IMR-90 (cell line): Measurements from ENCODE around the gene TMEM9B. TPM values are rescaled to one million over a fixed set of nuclear protein-coding genes. Genes with fewer than 3 reads are reported as not detected.

Experiments used
- ATAC-seq: fragments of 200-7000 bp; cut with Tn5 transposase; 2 replicates; pipeline ENCODE4 v1.9.1; 2020; ENCODE audit warnings: low read depth, mild to moderate bottlenecking, moderate library complexity
- BruUV-seq: library from RNA; stranded (reverse); fragments of 400-500 nt; replicated peaks from 2 replicates; lab custom pipeline; 2021; lab: Mats Ljungman, UMichigan
- CTCF ChIA-PET: fragments of 300-600 bp; formaldehyde crosslinking; extraction: SDS; loops from one replicate; lab custom pipeline; 2021; ENCODE audit warnings: antibody characterized with exemption; lab: Yijun Ruan, JAX
- POLR2A ChIA-PET: fragments of 300-600 bp; sonication (Branson Sonifier 250); formaldehyde crosslinking; loops from one replicate; lab custom pipeline; 2022; ENCODE audit warnings: antibody characterized with exemption; ENCODE audit not compliant: unreplicated experiment; lab: Charles Lee
- DNase-seq: peaks from one replicate; pipeline ENCODE4 v3.0.0; 2013
- H2AFZ ChIP-seq: replicated peaks from 2 replicates; pipeline ENCODE3; 2013; ENCODE audit warnings: low read length, mild to moderate bottlenecking; ENCODE audit not compliant: poor library complexity
- H2AK5ac ChIP-seq: 2 replicates; pipeline ENCODE4 v1.6.1; 2013; ENCODE audit warnings: low read depth, low read length, inconsistent platforms
- H2AK9ac ChIP-seq: replicated peaks from 2 replicates; pipeline ENCODE3; 2013; ENCODE audit warnings: mild to moderate bottlenecking, low read depth, low read length, moderate library complexity; ENCODE audit not compliant: poor library complexity
- H2BK120ac ChIP-seq: 2 replicates; pipeline ENCODE4 v1.6.1; 2013; ENCODE audit warnings: low read depth, low read length, inconsistent platforms
- H2BK15ac ChIP-seq: 3 replicates; pipeline ENCODE4 v1.6.1; 2013; ENCODE audit warnings: low read depth, low read length, inconsistent platforms
- H2BK20ac ChIP-seq: 2 replicates; pipeline ENCODE4 v1.6.1; 2013; ENCODE audit warnings: low read depth, mild to moderate bottlenecking, inconsistent platforms, low read length, moderate library complexity
- H2BK5ac ChIP-seq: 2 replicates; pipeline ENCODE4 v1.6.1; 2013; ENCODE audit warnings: mild to moderate bottlenecking, low read depth, low read length, inconsistent platforms; ENCODE audit not compliant: poor library complexity, severe bottlenecking
- H3K14ac ChIP-seq: replicated peaks from 2 replicates; pipeline ENCODE4 v1.6.1; 2013; ENCODE audit warnings: low read depth, low read length, inconsistent platforms
- H3K18ac ChIP-seq: 2 replicates; pipeline ENCODE4 v1.6.1; 2013; ENCODE audit warnings: low read depth, low read length, control low read depth
- H3K23ac ChIP-seq: 2 replicates; pipeline ENCODE4 v1.6.1; 2013; ENCODE audit warnings: low read depth, low read length, inconsistent platforms
- H3K27ac ChIP-seq: 2 replicates; pipeline ENCODE4 v1.5.1; 2013; ENCODE audit warnings: mild to moderate bottlenecking, control low read depth, low read length; ENCODE audit not compliant: insufficient read depth
- H3K27me3 ChIP-seq: 2 replicates; pipeline ENCODE4 v1.6.1; 2013; ENCODE audit warnings: low read length; ENCODE audit not compliant: control insufficient read depth, insufficient read depth
- H3K36me3 ChIP-seq: 2 replicates; pipeline ENCODE4 v1.6.1; 2013; ENCODE audit warnings: low read length, mixed read lengths; ENCODE audit not compliant: control insufficient read depth, insufficient read depth
- H3K4ac ChIP-seq: 2 replicates; pipeline ENCODE4 v1.6.1; 2013; ENCODE audit warnings: low read depth, low read length, inconsistent platforms
- H3K4me1 ChIP-seq: 2 replicates; pipeline ENCODE4 v1.6.1; 2013; ENCODE audit warnings: low read length, mixed read lengths; ENCODE audit not compliant: control insufficient read depth, insufficient read depth
- H3K4me2 ChIP-seq: 2 replicates; pipeline ENCODE4 v1.6.1; 2013; ENCODE audit warnings: low read depth, mild to moderate bottlenecking, control low read depth, low read length, moderate library complexity
- H3K4me3 ChIP-seq: 2 replicates; pipeline ENCODE4 v1.5.1; 2013; ENCODE audit warnings: low read depth, mild to moderate bottlenecking, control low read depth, low read length, moderate library complexity; ENCODE audit not compliant: insufficient read depth
- H3K56ac ChIP-seq: 2 replicates; pipeline ENCODE4 v1.6.1; 2013; ENCODE audit warnings: low read length, inconsistent platforms; ENCODE audit not compliant: insufficient read depth; ENCODE audit errors: extremely low read depth
- H3K79me1 ChIP-seq, 2 experiments: 2 replicates each; pipeline ENCODE4 v1.6.1; 2013; ENCODE audit warnings: low read length in 2 of 2, inconsistent platforms in 1 of 2, low read depth in 1 of 2
- H3K9ac ChIP-seq: 2 replicates; pipeline ENCODE4 v1.6.1; 2013; ENCODE audit warnings: low read depth, low read length, control low read depth
- H3K9me1 ChIP-seq: 2 replicates; pipeline ENCODE4 v1.6.1; 2013; ENCODE audit warnings: low read length, inconsistent platforms; ENCODE audit not compliant: insufficient read depth
- H3K9me3 ChIP-seq: 2 replicates; pipeline ENCODE4 v1.6.1; 2013; ENCODE audit warnings: low read length; ENCODE audit not compliant: control insufficient read depth, insufficient read depth
- H4K20me1 ChIP-seq: 2 replicates; pipeline ENCODE4 v1.6.1; 2013; ENCODE audit warnings: low read length, inconsistent platforms; ENCODE audit not compliant: insufficient read depth
- H4K5ac ChIP-seq: 2 replicates; pipeline ENCODE4 v1.6.1; 2013; ENCODE audit warnings: mild to moderate bottlenecking, low read depth, low read length, control low read depth
- H4K8ac ChIP-seq, 2 experiments: 2 replicates each; pipeline ENCODE4 v1.6.1; 2013; ENCODE audit warnings: low read depth in 2 of 2, low read length in 2 of 2, control low read depth in 1 of 2, inconsistent platforms in 1 of 2
- H4K91ac ChIP-seq: 2 replicates; pipeline ENCODE4 v1.6.1; 2013; ENCODE audit warnings: low read depth, low read length, inconsistent platforms; ENCODE audit not compliant: insufficient read depth
- BHLHE40 ChIP-seq: fragments of 150-350 bp; IDR thresholded peaks from 2 replicates; pipeline ENCODE4 v1.6.1; 2016; ENCODE audit warnings: mild to moderate bottlenecking, low read depth, low read length
- CEBPB ChIP-seq: IDR thresholded peaks from 2 replicates; pipeline ENCODE4 v1.6.1; 2012; ENCODE audit warnings: low read depth, low read length, improper control_type of control experiment
- CHD1 ChIP-seq: IDR thresholded peaks from 2 replicates; pipeline ENCODE4 v1.6.1; 2012; ENCODE audit warnings: low read depth, low read length, improper control_type of control experiment
- FOS ChIP-seq: fragments of 150-350 bp; IDR thresholded peaks from 2 replicates; pipeline ENCODE4 v1.6.1; 2016; ENCODE audit warnings: low read depth, low read length
- MAFK ChIP-seq: IDR thresholded peaks from 2 replicates; pipeline ENCODE4 v1.6.1; 2012; ENCODE audit warnings: low read depth, low read length, improper control_type of control experiment
- MAZ ChIP-seq: IDR thresholded peaks from 2 replicates; pipeline ENCODE4 v1.6.1; 2012; ENCODE audit warnings: low read depth, mild to moderate bottlenecking, low read length, improper control_type of control experiment, moderate library complexity, borderline replicate concordance
- MXI1 ChIP-seq: IDR thresholded peaks from 2 replicates; pipeline ENCODE4 v1.6.1; 2012; ENCODE audit warnings: low read depth, mild to moderate bottlenecking, low read length, moderate library complexity, borderline replicate concordance
- NFE2L2 ChIP-seq: fragments of 150-350 bp; IDR thresholded peaks from 2 replicates; pipeline ENCODE4 v1.6.1; 2016; ENCODE audit warnings: low read depth, mild to moderate bottlenecking, low read length
- POLR2A ChIP-seq: IDR thresholded peaks from 2 replicates; pipeline ENCODE4 v1.6.1; 2012; ENCODE audit warnings: mild to moderate bottlenecking, low read depth, low read length
- RAD21 ChIP-seq: IDR thresholded peaks from 2 replicates; pipeline ENCODE4 v1.6.1; 2012; ENCODE audit warnings: low read length, improper control_type of control experiment
- RCOR1 ChIP-seq: IDR thresholded peaks from 2 replicates; pipeline ENCODE4 v1.6.1; 2012; ENCODE audit warnings: mild to moderate bottlenecking, low read length, improper control_type of control experiment; ENCODE audit not compliant: insufficient replicate concordance
- RFX5 ChIP-seq: IDR thresholded peaks from 2 replicates; pipeline ENCODE4 v1.8.0; 2012; ENCODE audit warnings: low read depth, mild to moderate bottlenecking, low read length, moderate library complexity
- SMC3 ChIP-seq: fragments of 150-350 bp; IDR thresholded peaks from 2 replicates; pipeline ENCODE4 v1.6.1; 2016; ENCODE audit warnings: low read depth, mild to moderate bottlenecking, antibody characterized with exemption, low read length, moderate library complexity
- WGBS, 2 experiments: methylation state at CpG; one replicate each; pipeline versions ENCODE4 v1.1.5 to v1.1.7; 2013; ENCODE audit warnings: missing lambda C conversion rate in 2 of 2; ENCODE audit not compliant: insufficient read length in 1 of 2; ENCODE audit errors: extremely low coverage in 2 of 2; 5-methylcytosine and 5-hydroxymethylcytosine counted together
- dilution Hi-C: fragments of 300-500 bp; cut with HindIII; formaldehyde crosslinking; loops from one replicate; pipeline ENCODE4 v1.14.3; 2018; ENCODE audit warnings: low sequenced_read_pairs; ENCODE audit not compliant: unreplicated experiment
- in situ Hi-C: fragments of 300-500 bp; cut with MboI; formaldehyde crosslinking; loops from 3 replicates; pipeline ENCODE4 v1.14.3; 2019; ENCODE audit warnings: low sequenced_read_pairs, inconsistent platforms, mixed read lengths
- intact Hi-C: fragments of 100-400 bp; cut with micrococcal nuclease; formaldehyde crosslinking; loops from 2 replicates; pipeline ENCODE4 v1.10.0; 2022
- polyA plus RNA-seq, 3 experiments: library from polyadenylated mRNA; depleted of rRNA; stranded (reverse); fragments of >200 nt; gene quantifications; 2 replicates each; pipeline ENCODE4 v1.2.3, GENCODE V29; 2012; ENCODE audit warnings: low replicate concordance in 1 of 3
- total RNA-seq: library from RNA; depleted of rRNA; stranded (reverse); fragments of >200 nt; gene quantifications from 2 replicates; pipeline ENCODE4 v1.2.3, GENCODE V29; 2012
- TF ChIP-seq, protein P1 (sequence below): fragments of 150-350 bp; IDR thresholded peaks from 2 replicates; pipeline ENCODE4 v1.6.1; 2017; ENCODE audit warnings: mild to moderate bottlenecking, antibody characterized with exemption, low read length, low read depth
- TF ChIP-seq, protein P2 (sequence below): fragments of 150-350 bp; IDR thresholded peaks from 2 replicates; pipeline ENCODE4 v1.6.1; 2016; ENCODE audit warnings: low read depth, mild to moderate bottlenecking, low read length, moderate library complexity, borderline replicate concordance
- TF ChIP-seq, protein P3 (sequence below): conservative IDR thresholded peaks from 2 replicates; pipeline ENCODE4 v1.5.1; 2012; ENCODE audit warnings: mild to moderate bottlenecking, low read depth, low read length, improper control_type of control experiment

Gene TMEM9B
- total and polyA plus RNA-seq, 2 of the 4 experiments (the other 2 are of a cell fraction), result 24.6 to 25.6 TPM

DNA sequence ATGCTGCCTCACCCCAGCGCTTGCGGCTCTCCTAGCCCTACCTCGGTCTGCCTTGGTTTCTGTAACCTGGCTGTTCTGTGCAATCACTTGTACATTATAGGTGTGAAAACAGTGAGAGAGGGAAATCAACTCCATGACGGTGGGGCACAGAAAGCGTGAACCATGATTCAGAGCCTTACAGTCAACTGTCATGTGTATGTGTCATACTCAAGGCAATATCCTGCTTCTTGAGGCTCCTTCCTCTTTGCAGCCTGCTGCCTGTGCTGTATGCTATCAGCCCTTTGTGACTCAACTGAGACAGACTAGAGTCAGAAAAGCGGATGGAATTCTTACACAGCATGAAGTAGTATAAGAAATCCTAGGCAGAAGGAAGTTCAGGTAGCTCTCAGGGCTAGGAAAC, 37.5 kb upstream of the TMEM9B start:
- no peaks in the 10 kb centered on the region for H3K36me3 ChIP-seq
- H3K4me3 ChIP-seq, result no peak overlapping the region
- POLR2A ChIA-PET, result interaction anchor here (0.6 kb wide), 1 partner anchor 42 kb away, joined by 3 read pairs; no protein-coding TSS in a partner anchor
- no peak overlapping the region for H2BK120ac ChIP-seq
- WGBS, 2 experiments, result no CpG with 5 or more reads among the region's 6 CpGs
- TF ChIP-seq, protein P1, sequence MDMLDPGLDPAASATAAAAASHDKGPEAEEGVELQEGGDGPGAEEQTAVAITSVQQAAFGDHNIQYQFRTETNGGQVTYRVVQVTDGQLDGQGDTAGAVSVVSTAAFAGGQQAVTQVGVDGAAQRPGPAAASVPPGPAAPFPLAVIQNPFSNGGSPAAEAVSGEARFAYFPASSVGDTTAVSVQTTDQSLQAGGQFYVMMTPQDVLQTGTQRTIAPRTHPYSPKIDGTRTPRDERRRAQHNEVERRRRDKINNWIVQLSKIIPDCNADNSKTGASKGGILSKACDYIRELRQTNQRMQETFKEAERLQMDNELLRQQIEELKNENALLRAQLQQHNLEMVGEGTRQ, result no peak; the same call in 1 of the 2 replicates
- TF ChIP-seq RAD21 (no peak), POLR2A (no peak), CHD1 (no peak), CEBPB (peak; percentile 55; the same call in 1 of the 2 replicates), MXI1 (peak; percentile 73), RCOR1 (no peak), SMC3 (no peak), FOS (peak; percentile 73; the same call in 1 of the 2 replicates), NFE2L2 (no peak), MAFK (no peak), MAZ (no peak), BHLHE40 (peak; percentile 52), RFX5 (no peak)
- TF ChIP-seq, protein P2, sequence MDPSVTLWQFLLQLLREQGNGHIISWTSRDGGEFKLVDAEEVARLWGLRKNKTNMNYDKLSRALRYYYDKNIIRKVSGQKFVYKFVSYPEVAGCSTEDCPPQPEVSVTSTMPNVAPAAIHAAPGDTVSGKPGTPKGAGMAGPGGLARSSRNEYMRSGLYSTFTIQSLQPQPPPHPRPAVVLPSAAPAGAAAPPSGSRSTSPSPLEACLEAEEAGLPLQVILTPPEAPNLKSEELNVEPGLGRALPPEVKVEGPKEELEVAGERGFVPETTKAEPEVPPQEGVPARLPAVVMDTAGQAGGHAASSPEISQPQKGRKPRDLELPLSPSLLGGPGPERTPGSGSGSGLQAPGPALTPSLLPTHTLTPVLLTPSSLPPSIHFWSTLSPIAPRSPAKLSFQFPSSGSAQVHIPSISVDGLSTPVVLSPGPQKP, result no peak
- TF ChIP-seq, protein P3, sequence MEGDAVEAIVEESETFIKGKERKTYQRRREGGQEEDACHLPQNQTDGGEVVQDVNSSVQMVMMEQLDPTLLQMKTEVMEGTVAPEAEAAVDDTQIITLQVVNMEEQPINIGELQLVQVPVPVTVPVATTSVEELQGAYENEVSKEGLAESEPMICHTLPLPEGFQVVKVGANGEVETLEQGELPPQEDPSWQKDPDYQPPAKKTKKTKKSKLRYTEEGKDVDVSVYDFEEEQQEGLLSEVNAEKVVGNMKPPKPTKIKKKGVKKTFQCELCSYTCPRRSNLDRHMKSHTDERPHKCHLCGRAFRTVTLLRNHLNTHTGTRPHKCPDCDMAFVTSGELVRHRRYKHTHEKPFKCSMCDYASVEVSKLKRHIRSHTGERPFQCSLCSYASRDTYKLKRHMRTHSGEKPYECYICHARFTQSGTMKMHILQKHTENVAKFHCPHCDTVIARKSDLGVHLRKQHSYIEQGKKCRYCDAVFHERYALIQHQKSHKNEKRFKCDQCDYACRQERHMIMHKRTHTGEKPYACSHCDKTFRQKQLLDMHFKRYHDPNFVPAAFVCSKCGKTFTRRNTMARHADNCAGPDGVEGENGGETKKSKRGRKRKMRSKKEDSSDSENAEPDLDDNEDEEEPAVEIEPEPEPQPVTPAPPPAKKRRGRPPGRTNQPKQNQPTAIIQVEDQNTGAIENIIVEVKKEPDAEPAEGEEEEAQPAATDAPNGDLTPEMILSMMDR, result no peak
- H2BK15ac ChIP-seq, result no peak overlapping the region
- H4K91ac ChIP-seq, result no peak overlapping the region
- dilution Hi-C loops, result no loop called here
- no peaks in the 10 kb centered on the region for H4K20me1 ChIP-seq
- no peak overlapping the region for H2AK5ac ChIP-seq
- H2BK5ac ChIP-seq, result peak overlapping the region; percentile 32
- TSS peak; percentile 31 for BruUV-seq
- H3K23ac ChIP-seq, result no peak overlapping the region
- intact Hi-C loops, result no loop called here
- no peak overlapping the region for H4K8ac ChIP-seq
- H3K4me2 ChIP-seq, result peak overlapping the region; percentile 40; the same call in 1 of the 2 replicates
- no peak overlapping the region for H4K5ac ChIP-seq
- no peak overlapping the region for H3K27ac ChIP-seq
- H2AFZ ChIP-seq, result peak overlapping the region; percentile 7
- H3K79me1 ChIP-seq, result peaks cover 7 to 25% of the 10 kb centered on the region in 2 experiments; a peak in 3 of 4 replicates
- in situ Hi-C loops, result loop anchor here (25.0 kb wide), 1 partner anchor 511 kb away; no protein-coding TSS in a partner anchor
- CTCF ChIA-PET, result no interaction called here
- H3K9me1 ChIP-seq, result no peaks in the 10 kb centered on the region; the same call in 1 of the 2 replicates
- peaks cover 7% of the 10 kb centered on the region; the same call in 1 of the 2 replicates for H3K4me1 ChIP-seq
- no peak overlapping the region for H3K4ac ChIP-seq
- no peak overlapping the region for H2AK9ac ChIP-seq
- no peak overlapping the region for H3K18ac ChIP-seq
- ATAC-seq, result peak; percentile 77
- H3K9me3 ChIP-seq, result no peaks in the 10 kb centered on the region
- no peak overlapping the region for H3K14ac ChIP-seq
- H2BK20ac ChIP-seq, result no peak overlapping the region
- peaks cover 30% of the 10 kb centered on the region for H3K27me3 ChIP-seq
- peak; percentile 95 for DNase-seq
- H3K56ac ChIP-seq, result no peak overlapping the region
- H3K9ac ChIP-seq, result no peak overlapping the region
